Activated effector memory CD4-positive, alpha-beta T cell treated with Interleukin-2 at 50 U/mL for 16 hours (primary cell): ENCODE results near the gene THY1.
"Not testable (repeated sequence)": the region's sequence is repeated elsewhere in the genome, so short reads cannot be mapped to it uniquely, and the experiment has no call there.

Source experiments
- DNase-seq: peaks from one replicate; pipeline ENCODE4 v3.0.0-alpha.2; 2020

THY1 gene

DNA sequence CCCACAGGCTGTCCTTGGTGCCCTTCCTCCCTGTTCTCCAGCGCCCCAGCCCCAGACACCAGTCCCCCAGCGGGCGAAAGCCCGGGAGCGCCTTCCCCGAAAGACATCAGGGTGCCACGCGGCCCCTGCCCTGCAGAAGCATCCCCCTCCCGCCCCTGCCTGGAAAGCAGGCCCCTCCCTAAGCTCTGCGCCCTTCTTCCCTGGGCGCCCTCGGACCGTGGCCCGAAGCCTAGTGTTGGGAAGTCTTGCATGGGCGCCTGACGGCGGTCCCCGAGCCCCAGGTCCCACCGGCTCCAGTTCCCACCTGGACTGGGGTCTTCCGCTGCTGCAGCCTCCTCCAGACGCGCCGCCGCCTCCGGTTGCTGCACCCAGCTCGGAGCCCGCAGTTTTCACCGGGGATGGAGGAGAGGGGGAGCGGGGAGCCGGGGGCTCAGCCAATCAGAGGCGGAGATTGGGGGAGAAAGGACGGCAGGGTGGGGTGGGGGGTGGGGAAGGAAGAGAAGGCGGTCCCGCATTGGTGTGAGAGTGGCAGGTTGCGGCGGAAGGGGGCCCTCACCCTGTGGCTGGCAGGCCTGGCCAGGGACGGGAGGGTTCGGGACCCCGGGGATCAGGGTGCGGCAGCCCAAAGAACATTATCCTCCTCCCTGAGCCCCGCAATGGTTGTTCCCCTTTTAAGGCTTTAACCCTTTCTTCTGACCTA is at the start of gene THY1:
Gene THY1, minus strand, starts transcription at position 364 of the 700 bp plus-strand sequence. CDS start 2,267 bp downstream, outside the sequence.
- DNase-seq = no peak

- no peak for DNase-seq
Observed at GRCh38 chr11:119472186-119472855, 49.3 kb upstream of the THY1 start.

- no peak for DNase-seq
Observed at GRCh38 chr11:119471329-119471728, 48.4 kb upstream of the THY1 start.

GRCh38 chr11:119470317-119471291 is 47.6 kb upstream of the THY1 start:
- no peak for DNase-seq

- DNase-seq = no peak
Observed at GRCh38 chr11:119469506-119469905, 46.5 kb upstream of the THY1 start.

GRCh38 chr11:119468511-119468910 is 45.5 kb upstream of the THY1 start:
- no peak for DNase-seq

GRCh38 chr11:119461229-119461963 is 38.4 kb upstream of the THY1 start:
- DNase-seq = no peak

GRCh38 chr11:119460582-119460981 is 37.6 kb upstream of the THY1 start:
- DNase-seq = no peak

DNA sequence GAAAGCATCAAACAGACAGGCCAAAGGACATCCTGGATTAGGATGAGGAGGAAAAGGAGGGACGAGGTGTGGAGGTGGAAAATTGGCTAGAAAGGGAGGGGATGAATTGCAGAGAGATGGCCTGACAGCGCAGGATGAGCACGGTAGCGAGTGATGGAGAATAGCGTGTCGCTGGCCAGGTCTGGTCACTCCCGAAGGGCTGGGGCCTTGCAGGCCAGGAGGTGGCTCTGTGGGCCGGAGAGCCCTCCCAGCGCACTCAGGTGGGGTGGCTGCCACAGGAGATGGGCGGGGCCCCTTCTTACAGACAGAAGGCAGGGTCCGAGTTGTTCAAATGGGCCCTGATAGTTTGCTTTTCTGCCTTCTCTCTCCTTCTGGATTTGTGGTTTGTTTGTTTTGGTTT is 37.1 kb upstream of the THY1 start:
- DNase-seq = no peak

DNA sequence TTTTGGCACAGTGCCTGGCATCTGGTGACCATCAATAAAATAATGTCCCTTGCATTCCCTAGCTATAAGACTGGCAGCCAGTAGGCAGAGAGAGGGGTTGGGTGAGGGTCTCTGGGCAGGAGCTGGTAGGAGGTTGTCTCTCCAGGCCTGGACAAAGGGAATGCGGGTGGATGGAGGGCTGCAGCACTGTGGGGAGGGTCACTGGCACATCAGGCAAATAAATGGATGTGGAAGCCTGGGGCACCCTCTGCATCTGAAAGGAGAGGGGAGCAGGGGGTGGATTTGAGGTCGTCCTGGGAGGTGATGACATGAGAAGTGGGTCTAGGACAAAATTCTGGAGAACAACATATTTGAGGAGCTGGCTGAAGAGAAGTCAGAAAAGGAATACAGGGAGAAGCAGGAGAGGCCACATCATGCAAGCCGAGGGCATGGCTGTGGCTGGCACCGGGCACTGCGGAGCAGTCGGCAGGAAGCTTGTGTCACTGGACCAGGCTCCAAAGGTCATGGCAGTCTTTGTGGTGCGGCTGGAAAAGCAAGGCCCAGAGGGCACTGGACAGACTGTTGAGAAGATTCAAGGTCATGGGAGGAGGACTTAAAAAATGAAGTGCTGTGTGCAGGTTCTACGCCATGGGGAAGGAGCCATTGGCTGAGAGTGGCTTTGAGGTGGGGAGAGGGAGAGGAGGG is 36.5 kb upstream of the THY1 start:
- DNase-seq = no peak

GRCh38 chr11:119455708-119456107 is 32.7 kb upstream of the THY1 start:
- DNase-seq = not testable (repeated sequence)

DNA sequence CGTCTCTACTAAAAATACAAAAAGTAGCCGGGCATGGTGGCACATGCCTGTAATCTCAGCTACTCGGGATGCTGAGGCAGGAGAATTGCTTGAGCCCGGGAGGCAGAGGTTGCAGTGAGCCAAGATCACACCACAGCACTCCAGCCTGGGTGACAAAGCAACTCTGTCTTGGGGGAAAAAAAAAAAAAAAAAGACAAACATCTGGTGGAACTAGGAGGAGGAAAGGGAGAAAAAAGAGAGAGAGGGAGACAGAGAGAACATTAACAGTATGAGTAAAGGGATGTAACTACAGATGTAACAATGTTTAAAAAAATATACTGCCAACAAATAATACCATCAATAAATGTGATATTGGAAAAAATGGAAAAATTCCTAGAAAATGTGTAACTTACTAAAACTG is 32.3 kb upstream of the THY1 start:
- DNase-seq = not testable (repeated sequence)

- DNase-seq = no peak
Observed at GRCh38 chr11:119453881-119454280, 30.9 kb upstream of the THY1 start.

- no peak for DNase-seq
Observed at GRCh38 chr11:119450590-119451326, 27.8 kb upstream of the THY1 start.

DNA sequence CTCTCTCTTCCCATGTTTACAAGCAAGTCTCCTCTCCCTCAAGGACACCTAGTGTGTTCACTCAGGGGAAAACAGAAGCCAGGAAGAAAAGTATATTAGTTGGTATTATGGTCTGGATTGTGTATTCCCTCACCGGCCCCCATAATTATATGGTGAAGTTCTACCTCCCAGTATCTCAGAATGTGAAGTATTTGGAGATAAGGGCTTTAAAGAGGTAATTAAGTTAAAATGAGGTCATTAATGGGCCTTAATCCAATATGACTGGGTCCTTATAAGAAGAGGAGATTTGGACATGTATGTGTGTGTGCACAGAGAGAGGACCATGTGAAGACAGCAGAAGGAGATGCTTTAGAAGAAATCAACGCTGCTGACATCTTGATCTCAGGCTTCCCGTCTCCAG is 26.5 kb upstream of the THY1 start:
- DNase-seq = no peak

- DNase-seq = no peak
Observed at GRCh38 chr11:119448380-119448779, 25.4 kb upstream of the THY1 start.

- no peak for DNase-seq
Observed at GRCh38 chr11:119447664-119448242, 24.8 kb upstream of the THY1 start.

GRCh38 chr11:119446871-119447663 is 24.1 kb upstream of the THY1 start:
- no peak for DNase-seq

DNA sequence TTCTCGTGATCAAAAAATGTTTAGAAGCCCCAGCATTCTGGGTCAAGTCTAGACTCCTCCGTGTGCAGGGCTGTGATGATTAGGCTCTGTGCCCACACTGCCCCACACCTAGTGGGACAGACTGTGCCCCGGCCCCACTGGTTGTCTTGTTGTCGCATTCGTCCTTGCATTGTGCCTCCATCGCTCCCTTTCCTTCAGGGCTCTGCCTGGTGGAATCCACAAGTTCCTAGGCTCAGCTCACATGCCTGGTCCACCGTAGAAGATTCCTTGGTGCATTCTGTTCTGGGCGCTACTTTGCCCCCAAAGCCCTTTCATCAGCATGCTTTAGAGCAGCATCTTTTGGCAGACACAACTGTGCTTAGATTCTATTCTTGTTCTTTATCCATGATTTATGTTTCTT is 23.5 kb upstream of the THY1 start:
- DNase-seq = no peak

DNA sequence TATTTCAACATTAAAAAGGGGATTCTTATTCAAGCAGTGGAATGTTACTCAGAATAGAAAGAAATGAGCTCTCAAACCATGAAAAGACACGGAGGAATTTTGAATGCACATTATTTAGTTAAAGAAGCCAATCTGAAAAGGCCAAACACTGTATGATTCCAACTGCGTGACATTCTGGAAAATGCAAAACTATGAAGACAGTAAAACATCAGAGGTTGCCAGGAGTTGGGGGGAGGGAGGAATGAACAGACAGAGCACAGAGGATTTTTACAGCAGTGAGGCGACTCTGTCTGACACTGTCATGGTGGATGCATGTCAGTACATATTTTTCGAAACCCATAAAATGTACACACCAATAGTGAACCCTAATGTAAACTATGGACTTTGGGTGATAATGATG is 22.9 kb upstream of the THY1 start:
- no peak for DNase-seq
